GM12878 (cell line): ENCODE results near the gene SCYL1. TPM values are rescaled to one million over a fixed set of nuclear protein-coding genes. Genes with fewer than 3 reads are reported as not detected.

Experiments used
- BACH1 ChIP-seq: fragments of 450-650 bp; IDR thresholded peaks from 2 replicates; pipeline ENCODE4 v1.6.1; 2017; ENCODE audit warnings: mild to moderate bottlenecking, borderline replicate concordance
- CHD1 ChIP-seq: IDR thresholded peaks from 2 replicates; pipeline ENCODE4 v1.6.1; 2012; ENCODE audit warnings: low read depth, low read length, improper control_type of control experiment
- CREM ChIP-seq: IDR thresholded peaks from 2 replicates; pipeline ENCODE4 v1.6.1; 2014; ENCODE audit warnings: antibody characterized with exemption, low read depth
- GATAD2B ChIP-seq: fragments of 450-650 bp; conservative IDR thresholded peaks from 2 replicates; pipeline ENCODE4 v1.6.1; 2017; ENCODE audit warnings: low read depth, mild to moderate bottlenecking, moderate library complexity
- NFYB ChIP-seq: IDR thresholded peaks from 2 replicates; pipeline ENCODE4 v1.6.1; 2011; ENCODE audit warnings: low read depth, mild to moderate bottlenecking, low read length, improper control_type of control experiment, moderate library complexity; ENCODE audit not compliant: insufficient read depth
- NRF1 ChIP-seq: conservative IDR thresholded peaks from 2 replicates; pipeline ENCODE4 v1.6.1; 2011; ENCODE audit warnings: mild to moderate bottlenecking, low read depth, low read length, improper control_type of control experiment
- POLR2AphosphoS5 ChIP-seq: IDR thresholded peaks from 2 replicates; pipeline ENCODE4 v1.6.1; 2011; ENCODE audit warnings: mild to moderate bottlenecking, low read length, inconsistent platforms
- POU2F2 ChIP-seq: IDR thresholded peaks from 3 replicates; pipeline ENCODE4 v1.6.1; 2011; ENCODE audit warnings: low read depth, mild to moderate bottlenecking, low read length, borderline replicate concordance
- RCOR1 ChIP-seq: conservative IDR thresholded peaks from 2 replicates; pipeline ENCODE4 v1.6.1; 2012; ENCODE audit warnings: low read depth, low read length, improper control_type of control experiment
- SP1 ChIP-seq: IDR thresholded peaks from one replicate; pipeline ENCODE4 v1.6.1; 2011; ENCODE audit warnings: low read depth, low read length
- STAT3 ChIP-seq: IDR thresholded peaks from 2 replicates; pipeline ENCODE4 v1.6.1; 2011; ENCODE audit warnings: low read depth, low read length, improper control_type of control experiment
- ZNF24 ChIP-seq: fragments of 450-650 bp; IDR thresholded peaks from 2 replicates; pipeline ENCODE4 v1.6.1; 2017; ENCODE audit warnings: antibody characterized with exemption, mild to moderate bottlenecking
- polyA plus RNA-seq, 11 experiments: library from polyadenylated mRNA; depleted of rRNA in 4 of 11; unstranded in 6 of 11; stranded (reverse) in 5 of 11; fragments of >200 nt; fragmentation: Nextera tagmentation in 4 of 11; fragmentation: Illumina TruSeq in 1 of 11; extraction: Ambion mirVana in 4 of 11; extraction: Trizol in 1 of 11; gene quantifications; 1 replicate in 1 of 11; 2 replicates in 10 of 11; pipeline versions ENCODE4 v1.2.1 to v1.2.3, GENCODE V29; 2011 to 2016; ENCODE audit warnings: inconsistent platforms in 2 of 11, missing spikeins in 2 of 11, low read depth in 1 of 11
- total RNA-seq, 4 experiments: library from RNA; depleted of rRNA in 3 of 4; stranded (reverse); fragments of >200 nt in 3 of 4; fragmentation: Illumina TruSeq in 1 of 4; extraction: Trizol in 1 of 4; gene quantifications; 2 replicates each; pipeline versions ENCODE4 v1.2.1 to v1.2.3, GENCODE V29; 2013 to 2021
- TF ChIP-seq, protein P1 (sequence below): IDR thresholded peaks from 2 replicates; pipeline ENCODE4 v1.6.1; 2011; ENCODE audit warnings: mild to moderate bottlenecking, low read depth, low read length, moderate library complexity; ENCODE audit not compliant: insufficient replicate concordance
- TF ChIP-seq, protein P2 (sequence below): IDR thresholded peaks from 2 replicates; pipeline ENCODE4 v1.6.1; 2011; ENCODE audit warnings: low read depth, low read length, improper control_type of control experiment, borderline replicate concordance
- TF ChIP-seq, protein P3 (sequence below): IDR thresholded peaks from 2 replicates; pipeline ENCODE4 v1.6.1; 2012; ENCODE audit warnings: low read depth, low read length, improper control_type of control experiment
- TF ChIP-seq, protein P4 (sequence below): IDR thresholded peaks from 2 replicates; pipeline ENCODE4 v1.6.1; 2011; ENCODE audit warnings: low read depth, mild to moderate bottlenecking, low read length, moderate library complexity, borderline replicate concordance; ENCODE audit errors: extremely low read depth
- TF ChIP-seq, protein P5 (sequence below): IDR thresholded peaks from 2 replicates; pipeline ENCODE4 v1.6.1; 2011; ENCODE audit warnings: borderline replicate concordance, low read depth, mild to moderate bottlenecking, moderate library complexity, low read length; ENCODE audit not compliant: insufficient read depth, poor library complexity, severe bottlenecking
- TF ChIP-seq, protein P6 (sequence below): IDR thresholded peaks from 2 replicates; pipeline ENCODE4 v1.6.1; 2012; ENCODE audit warnings: low read depth, low read length, improper control_type of control experiment
- TF ChIP-seq, protein P7 (sequence below): fragments of 450-650 bp; IDR thresholded peaks from 2 replicates; pipeline ENCODE4 v1.6.1; 2017; ENCODE audit warnings: mild to moderate bottlenecking
- TF ChIP-seq, protein P8 (sequence below): fragments of 450-650 bp; IDR thresholded peaks from 2 replicates; pipeline ENCODE4 v1.6.1; 2017; ENCODE audit warnings: low read depth, mild to moderate bottlenecking, moderate library complexity

The SCYL1 gene
- total and polyA plus RNA-seq, 10 of the 15 experiments (the other 5 are each of a cell fraction or from before 2014, with no cell fraction given), result 0.80 to 82.7 (median 51.2) TPM

DNA sequence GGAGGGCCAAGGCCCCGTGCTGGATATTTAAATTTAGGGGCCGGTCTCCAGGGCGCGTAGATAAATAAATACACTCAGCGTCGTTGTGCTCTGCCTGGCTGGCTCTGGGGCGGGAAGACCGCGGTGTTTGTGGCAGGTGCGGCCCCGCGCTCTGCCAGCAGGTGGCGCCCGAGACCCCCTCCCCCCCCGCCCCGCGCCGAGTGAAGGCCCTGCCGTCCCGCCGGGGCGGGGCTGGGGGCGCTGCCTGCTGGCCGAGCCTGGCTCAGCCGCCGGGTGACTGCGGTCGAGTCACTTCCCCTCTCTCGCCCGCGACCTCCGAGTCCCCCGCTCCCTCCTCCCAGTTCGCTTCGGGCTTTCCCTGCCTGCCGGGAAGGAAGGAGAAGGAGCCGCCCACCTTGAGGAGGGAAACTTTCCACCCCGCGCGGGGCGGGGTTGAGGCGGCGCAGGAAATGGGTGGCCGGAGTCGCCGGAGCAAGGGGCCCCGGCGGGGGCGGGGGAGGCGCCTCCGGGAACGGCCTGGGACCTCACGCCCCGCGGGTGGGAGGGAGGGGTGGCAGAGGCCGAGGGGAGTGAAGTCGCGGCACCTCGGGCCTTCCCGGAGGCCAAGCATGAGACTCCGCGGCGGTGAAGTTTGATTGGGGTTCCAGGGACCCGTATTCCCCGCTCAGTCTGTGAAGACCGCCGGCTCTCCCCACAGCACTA is 49.4 kb downstream of the SCYL1 start (continued):
- TF ChIP-seq, protein P1, sequence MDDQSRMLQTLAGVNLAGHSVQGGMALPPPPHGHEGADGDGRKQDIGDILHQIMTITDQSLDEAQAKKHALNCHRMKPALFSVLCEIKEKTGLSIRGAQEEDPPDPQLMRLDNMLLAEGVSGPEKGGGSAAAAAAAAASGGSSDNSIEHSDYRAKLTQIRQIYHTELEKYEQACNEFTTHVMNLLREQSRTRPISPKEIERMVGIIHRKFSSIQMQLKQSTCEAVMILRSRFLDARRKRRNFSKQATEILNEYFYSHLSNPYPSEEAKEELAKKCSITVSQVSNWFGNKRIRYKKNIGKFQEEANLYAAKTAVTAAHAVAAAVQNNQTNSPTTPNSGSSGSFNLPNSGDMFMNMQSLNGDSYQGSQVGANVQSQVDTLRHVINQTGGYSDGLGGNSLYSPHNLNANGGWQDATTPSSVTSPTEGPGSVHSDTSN, result no peak
- TF ChIP-seq, protein P2, sequence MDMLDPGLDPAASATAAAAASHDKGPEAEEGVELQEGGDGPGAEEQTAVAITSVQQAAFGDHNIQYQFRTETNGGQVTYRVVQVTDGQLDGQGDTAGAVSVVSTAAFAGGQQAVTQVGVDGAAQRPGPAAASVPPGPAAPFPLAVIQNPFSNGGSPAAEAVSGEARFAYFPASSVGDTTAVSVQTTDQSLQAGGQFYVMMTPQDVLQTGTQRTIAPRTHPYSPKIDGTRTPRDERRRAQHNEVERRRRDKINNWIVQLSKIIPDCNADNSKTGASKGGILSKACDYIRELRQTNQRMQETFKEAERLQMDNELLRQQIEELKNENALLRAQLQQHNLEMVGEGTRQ, result no peak
- TF ChIP-seq, protein P3, sequence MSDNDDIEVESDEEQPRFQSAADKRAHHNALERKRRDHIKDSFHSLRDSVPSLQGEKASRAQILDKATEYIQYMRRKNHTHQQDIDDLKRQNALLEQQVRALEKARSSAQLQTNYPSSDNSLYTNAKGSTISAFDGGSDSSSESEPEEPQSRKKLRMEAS, result peak; percentile 34; the same call in 1 of the 2 replicates
- TF ChIP-seq NRF1 (no peak), GATAD2B (peak; percentile 95), STAT3 (no peak), RCOR1 (no peak), POLR2AphosphoS5 (no peak), CHD1 (no peak), CREM (0 out of 2 replicates have a peak, but pooled peaks have one; percentile 57), SP1 (peak; percentile 60), ZNF24 (peak; percentile 75; the same call in 1 of the 2 replicates), BACH1 (peak; percentile 86), NFYB (no peak), POU2F2 (no peak)
- TF ChIP-seq, protein P4, sequence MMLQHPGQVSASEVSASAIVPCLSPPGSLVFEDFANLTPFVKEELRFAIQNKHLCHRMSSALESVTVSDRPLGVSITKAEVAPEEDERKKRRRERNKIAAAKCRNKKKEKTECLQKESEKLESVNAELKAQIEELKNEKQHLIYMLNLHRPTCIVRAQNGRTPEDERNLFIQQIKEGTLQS, result no peak
- TF ChIP-seq, protein P5, sequence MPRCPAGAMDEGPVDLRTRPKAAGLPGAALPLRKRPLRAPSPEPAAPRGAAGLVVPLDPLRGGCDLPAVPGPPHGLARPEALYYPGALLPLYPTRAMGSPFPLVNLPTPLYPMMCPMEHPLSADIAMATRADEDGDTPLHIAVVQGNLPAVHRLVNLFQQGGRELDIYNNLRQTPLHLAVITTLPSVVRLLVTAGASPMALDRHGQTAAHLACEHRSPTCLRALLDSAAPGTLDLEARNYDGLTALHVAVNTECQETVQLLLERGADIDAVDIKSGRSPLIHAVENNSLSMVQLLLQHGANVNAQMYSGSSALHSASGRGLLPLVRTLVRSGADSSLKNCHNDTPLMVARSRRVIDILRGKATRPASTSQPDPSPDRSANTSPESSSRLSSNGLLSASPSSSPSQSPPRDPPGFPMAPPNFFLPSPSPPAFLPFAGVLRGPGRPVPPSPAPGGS, result peak; percentile 68
- TF ChIP-seq, protein P6, sequence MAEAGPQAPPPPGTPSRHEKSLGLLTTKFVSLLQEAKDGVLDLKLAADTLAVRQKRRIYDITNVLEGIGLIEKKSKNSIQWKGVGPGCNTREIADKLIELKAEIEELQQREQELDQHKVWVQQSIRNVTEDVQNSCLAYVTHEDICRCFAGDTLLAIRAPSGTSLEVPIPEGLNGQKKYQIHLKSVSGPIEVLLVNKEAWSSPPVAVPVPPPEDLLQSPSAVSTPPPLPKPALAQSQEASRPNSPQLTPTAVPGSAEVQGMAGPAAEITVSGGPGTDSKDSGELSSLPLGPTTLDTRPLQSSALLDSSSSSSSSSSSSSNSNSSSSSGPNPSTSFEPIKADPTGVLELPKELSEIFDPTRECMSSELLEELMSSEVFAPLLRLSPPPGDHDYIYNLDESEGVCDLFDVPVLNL, result no peak
- TF ChIP-seq, protein P7, sequence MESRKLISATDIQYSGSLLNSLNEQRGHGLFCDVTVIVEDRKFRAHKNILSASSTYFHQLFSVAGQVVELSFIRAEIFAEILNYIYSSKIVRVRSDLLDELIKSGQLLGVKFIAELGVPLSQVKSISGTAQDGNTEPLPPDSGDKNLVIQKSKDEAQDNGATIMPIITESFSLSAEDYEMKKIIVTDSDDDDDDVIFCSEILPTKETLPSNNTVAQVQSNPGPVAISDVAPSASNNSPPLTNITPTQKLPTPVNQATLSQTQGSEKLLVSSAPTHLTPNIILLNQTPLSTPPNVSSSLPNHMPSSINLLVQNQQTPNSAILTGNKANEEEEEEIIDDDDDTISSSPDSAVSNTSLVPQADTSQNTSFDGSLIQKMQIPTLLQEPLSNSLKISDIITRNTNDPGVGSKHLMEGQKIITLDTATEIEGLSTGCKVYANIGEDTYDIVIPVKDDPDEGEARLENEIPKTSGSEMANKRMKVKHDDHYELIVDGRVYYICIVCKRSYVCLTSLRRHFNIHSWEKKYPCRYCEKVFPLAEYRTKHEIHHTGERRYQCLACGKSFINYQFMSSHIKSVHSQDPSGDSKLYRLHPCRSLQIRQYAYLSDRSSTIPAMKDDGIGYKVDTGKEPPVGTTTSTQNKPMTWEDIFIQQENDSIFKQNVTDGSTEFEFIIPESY, result no peak
- TF ChIP-seq, protein P8, sequence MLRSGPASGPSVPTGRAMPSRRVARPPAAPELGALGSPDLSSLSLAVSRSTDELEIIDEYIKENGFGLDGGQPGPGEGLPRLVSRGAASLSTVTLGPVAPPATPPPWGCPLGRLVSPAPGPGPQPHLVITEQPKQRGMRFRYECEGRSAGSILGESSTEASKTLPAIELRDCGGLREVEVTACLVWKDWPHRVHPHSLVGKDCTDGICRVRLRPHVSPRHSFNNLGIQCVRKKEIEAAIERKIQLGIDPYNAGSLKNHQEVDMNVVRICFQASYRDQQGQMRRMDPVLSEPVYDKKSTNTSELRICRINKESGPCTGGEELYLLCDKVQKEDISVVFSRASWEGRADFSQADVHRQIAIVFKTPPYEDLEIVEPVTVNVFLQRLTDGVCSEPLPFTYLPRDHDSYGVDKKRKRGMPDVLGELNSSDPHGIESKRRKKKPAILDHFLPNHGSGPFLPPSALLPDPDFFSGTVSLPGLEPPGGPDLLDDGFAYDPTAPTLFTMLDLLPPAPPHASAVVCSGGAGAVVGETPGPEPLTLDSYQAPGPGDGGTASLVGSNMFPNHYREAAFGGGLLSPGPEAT, result peak; percentile 90
